Chondrocyte (in vitro differentiated cells): ENCODE data around the gene CYGB. TPM values are rescaled to one million over a fixed set of nuclear protein-coding genes. Genes with fewer than 3 reads are reported as not detected.
"Not testable (repeated sequence)": the region's sequence is repeated elsewhere in the genome, so short reads cannot be mapped to it uniquely, and the experiment has no call there.

ENCODE experiments used
- DNase-seq: peaks from one replicate; pipeline ENCODE4 v3.0.0; 2021; ENCODE audit warnings: mixed read lengths, low spot score
- H3K27ac Mint-ChIP-seq: one replicate; pipeline ENCODE4 v1.8.0; 2021; ENCODE audit warnings: mild to moderate bottlenecking, moderate library complexity, mixed read lengths; ENCODE audit not compliant: unreplicated experiment
- H3K27me3 Mint-ChIP-seq: 2 replicates; pipeline ENCODE4 v1.8.0; 2021; ENCODE audit warnings: low read depth, mixed read lengths
- H3K36me3 Mint-ChIP-seq: 2 replicates; pipeline ENCODE4 v1.8.0; 2021; ENCODE audit warnings: low read depth, mixed read lengths
- H3K4me1 Mint-ChIP-seq: 2 replicates; pipeline ENCODE4 v1.8.0; 2021; ENCODE audit warnings: low read depth, mild to moderate bottlenecking, mixed read lengths
- H3K4me3 Mint-ChIP-seq: one replicate; pipeline ENCODE4 v1.8.0; 2021; ENCODE audit warnings: mild to moderate bottlenecking, moderate library complexity, mixed read lengths; ENCODE audit not compliant: unreplicated experiment
- H3K9me3 Mint-ChIP-seq: 2 replicates; pipeline ENCODE4 v1.8.0; 2021; ENCODE audit warnings: low read depth, mixed read lengths
- total RNA-seq: library from RNA; stranded (reverse); gene quantifications from 3 replicates; pipeline ENCODE4 v1.2.1, GENCODE V29; 2021
- TF ChIP-seq, protein P1 (sequence below): fragments of 200-600 bp; sonication (generic); IDR thresholded peaks from 2 replicates; pipeline ENCODE4 v1.5.0; 2021; ENCODE audit warnings: antibody characterized with exemption, mild to moderate bottlenecking, moderate library complexity

CYGB gene
- total RNA-seq, 1 donor from 2014 or later: 5.4 TPM

DNA sequence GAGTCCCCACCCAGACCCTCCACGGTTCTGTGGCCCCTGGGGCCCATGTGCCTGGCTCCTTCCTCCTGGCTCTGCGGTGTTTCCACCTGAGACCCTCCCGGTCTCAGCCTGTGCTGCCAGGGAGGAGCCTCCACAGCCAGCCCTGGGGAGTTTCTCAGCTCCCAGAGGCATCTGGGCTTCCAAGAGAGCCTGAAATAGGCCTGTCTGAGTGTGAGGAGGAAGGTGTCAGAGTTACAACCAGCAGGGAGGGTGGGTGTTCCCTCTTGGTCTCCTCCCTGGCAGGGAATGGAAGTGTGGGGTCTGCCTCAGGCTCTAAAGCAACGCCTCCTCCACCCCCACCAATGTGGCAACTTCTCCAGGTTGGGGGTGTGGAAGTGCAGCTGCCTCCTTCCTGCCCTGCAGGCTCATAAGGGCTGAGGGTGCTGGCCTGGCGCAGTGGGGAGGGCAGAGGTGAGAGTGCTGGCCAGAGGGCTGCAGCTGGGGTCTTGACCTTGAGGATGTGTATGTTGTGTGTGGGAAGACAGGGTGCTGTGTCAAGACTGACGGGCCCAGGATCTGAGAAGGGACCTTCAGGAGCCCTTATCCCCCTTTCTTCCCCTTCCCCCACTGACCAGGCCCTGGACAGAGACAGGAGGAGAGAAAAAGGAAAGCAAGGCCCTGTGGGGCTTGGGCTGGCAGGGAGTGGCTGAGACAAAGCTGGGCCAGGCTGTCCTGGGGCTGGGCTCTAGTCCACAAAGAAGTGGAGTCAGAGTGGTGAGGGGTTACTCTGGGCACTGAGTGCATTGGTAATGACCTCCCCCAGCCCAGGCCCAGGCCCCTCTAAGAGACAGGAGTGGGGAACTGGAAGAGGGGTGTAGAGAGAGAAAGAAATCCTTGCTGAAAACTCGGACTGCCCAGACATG is 2.4 kb downstream of the CYGB start:
- Mint-ChIP-seq H3K27ac (no peak overlapping the region), H3K9me3 (no peaks in the 10 kb centered on the region), H3K36me3 (no peaks in the 10 kb centered on the region), H3K4me1 (peaks cover 11% of the 10 kb centered on the region), H3K4me3 (no peak overlapping the region), H3K27me3 (no peaks in the 10 kb centered on the region)
- no peak for DNase-seq
- TF ChIP-seq, protein P1, sequence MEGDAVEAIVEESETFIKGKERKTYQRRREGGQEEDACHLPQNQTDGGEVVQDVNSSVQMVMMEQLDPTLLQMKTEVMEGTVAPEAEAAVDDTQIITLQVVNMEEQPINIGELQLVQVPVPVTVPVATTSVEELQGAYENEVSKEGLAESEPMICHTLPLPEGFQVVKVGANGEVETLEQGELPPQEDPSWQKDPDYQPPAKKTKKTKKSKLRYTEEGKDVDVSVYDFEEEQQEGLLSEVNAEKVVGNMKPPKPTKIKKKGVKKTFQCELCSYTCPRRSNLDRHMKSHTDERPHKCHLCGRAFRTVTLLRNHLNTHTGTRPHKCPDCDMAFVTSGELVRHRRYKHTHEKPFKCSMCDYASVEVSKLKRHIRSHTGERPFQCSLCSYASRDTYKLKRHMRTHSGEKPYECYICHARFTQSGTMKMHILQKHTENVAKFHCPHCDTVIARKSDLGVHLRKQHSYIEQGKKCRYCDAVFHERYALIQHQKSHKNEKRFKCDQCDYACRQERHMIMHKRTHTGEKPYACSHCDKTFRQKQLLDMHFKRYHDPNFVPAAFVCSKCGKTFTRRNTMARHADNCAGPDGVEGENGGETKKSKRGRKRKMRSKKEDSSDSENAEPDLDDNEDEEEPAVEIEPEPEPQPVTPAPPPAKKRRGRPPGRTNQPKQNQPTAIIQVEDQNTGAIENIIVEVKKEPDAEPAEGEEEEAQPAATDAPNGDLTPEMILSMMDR: no peak

DNA sequence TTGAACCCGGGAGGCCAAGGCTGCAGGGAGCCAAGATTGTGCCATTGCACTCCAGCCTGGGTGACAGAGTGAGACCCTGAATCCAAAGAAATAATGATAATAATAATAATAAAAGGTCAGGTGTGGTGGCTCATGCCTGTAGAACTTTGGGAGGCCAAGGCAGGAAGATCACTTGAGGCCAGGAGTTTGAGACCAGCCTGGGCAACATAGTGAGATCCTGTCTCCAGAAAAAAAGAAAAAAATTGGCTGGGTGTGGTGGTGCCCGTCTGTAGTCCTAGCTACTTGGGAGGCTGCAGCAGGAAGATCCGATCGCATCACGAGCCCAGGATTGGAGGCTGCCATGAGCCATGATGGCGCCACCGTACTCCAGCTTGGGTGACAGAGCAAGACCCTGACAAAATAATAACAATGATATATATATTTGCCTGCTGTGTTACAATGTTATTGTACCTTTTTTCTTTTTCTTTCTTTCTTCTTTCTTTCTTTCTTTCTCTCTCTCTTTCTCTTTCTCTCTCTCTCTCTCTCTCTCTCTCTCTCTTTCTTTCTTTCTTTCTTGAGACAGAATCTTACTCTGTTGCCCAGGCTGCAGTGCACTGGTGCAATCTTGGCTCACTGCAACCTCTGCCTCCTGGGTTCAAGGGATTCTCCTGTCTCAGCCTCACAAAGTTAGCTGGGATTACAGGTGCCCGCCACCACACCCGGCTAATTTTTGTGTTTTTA is 3.7 kb downstream of the CYGB start:
- H3K4me1 Mint-ChIP-seq: peaks cover 23% of the 10 kb centered on the region

DNA sequence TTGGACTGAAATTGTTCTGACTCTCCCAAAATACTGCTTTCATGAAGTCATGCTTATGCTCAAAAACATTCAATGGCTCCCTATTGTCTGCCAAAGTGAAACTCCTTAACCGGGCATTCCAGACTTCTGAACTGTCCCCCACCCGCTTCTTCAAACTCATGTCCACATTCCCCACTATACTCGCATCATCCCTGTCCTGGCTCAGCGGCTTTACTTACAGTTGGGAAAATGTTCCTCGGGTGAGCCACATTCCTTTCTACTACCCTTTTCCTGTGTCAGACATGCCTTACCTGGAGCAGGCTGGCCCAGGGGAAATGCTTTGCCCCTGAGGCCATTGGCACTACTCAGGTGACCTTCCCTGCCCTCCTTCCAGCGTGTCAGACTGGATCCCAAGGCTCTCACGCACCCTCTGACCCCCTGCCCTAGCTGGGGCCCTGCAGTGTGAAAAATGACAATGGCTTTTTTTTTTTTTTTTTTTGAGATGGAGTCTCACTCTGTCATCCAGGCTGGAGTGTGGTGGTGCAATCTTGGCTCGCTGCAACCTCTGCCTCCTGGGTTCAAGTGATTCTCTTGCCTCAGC is 5.3 kb downstream of the CYGB start:
- Mint-ChIP-seq H3K27me3 (no peaks in the 10 kb centered on the region), H3K4me1 (peaks cover 37% of the 10 kb centered on the region), H3K27ac (no peak overlapping the region), H3K36me3 (no peaks in the 10 kb centered on the region), H3K9me3 (no peaks in the 10 kb centered on the region), H3K4me3 (no peak overlapping the region)
- no peak for DNase-seq
- TF ChIP-seq, protein P1: no peak

More for the DNA sequence above, 3.7 kb downstream of the CYGB start:
- H3K27ac Mint-ChIP-seq, H3K9me3 Mint-ChIP-seq, H3K27me3 Mint-ChIP-seq, H3K4me3 Mint-ChIP-seq, H3K36me3 Mint-ChIP-seq: not testable (repeated sequence)
- DNase-seq: peak; percentile 22

DNA sequence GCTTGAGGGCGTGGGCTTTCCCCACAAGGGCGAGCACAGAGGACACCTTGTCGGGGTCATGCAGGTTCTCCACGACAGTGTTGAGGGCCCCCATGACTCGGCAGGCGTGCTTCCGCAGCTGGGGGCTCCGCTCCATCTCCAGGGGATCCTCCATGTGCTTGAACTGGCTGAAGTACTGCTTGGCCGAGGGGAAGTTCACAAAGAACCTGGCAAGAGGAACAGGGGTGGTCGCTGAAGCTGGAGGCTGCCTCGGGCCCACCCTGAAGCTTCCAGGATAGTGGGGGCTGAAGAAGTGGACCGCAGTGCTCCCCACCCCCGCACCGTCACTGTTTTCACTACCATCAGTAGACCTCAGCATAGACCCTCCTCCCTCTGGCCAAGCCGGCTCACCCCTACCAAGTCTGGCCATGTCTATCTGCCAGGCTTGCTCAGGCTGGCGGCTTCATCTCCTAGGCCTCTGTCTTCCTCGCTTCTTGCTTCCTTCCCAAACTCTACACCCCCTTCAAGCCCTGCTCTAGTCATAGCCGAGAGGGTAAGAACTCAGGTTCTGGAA is 5.9 kb downstream of the CYGB start:
- no peaks in the 10 kb centered on the region for H3K36me3 Mint-ChIP-seq
- DNase-seq: no peak
- no peaks in the 10 kb centered on the region for H3K27me3 Mint-ChIP-seq
- peaks cover 38% of the 10 kb centered on the region for H3K4me1 Mint-ChIP-seq
- H3K4me3 Mint-ChIP-seq: no peak overlapping the region
- H3K9me3 Mint-ChIP-seq: no peaks in the 10 kb centered on the region
- TF ChIP-seq, protein P1: no peak
- H3K27ac Mint-ChIP-seq: no peak overlapping the region

DNA sequence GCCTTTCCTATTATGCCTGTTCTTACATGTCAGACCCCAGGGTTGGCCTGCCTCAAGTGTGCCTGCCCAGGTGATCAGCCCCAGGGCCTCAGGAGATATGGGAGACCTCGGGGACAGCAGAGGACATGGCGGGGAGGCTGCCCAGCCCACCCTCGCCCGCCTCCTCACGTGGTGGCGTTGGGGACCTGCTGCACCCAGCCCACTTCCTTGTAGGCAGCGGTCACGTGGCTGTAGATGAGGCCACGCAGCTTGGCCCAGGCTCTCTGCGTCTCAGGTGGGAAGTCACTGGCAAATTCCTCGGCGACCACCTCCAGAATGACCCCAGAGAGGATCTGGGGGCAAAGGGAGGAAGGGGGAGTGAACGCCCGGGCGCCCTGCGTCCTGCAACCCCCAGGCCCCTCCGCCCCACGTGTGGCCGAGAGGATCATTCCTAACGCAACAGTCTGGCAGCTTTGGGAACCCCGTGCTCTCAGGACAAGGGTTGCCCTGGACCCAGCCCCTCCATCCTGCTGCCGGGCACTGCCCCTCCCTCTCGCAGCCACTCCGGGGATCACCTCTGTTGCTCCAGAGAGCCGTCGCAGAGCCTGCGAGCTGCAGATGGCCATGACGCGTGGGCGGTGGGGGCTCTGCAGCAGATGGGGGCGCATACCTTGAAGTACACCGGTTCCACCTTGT is 6.6 kb downstream of the CYGB start:
- no peaks in the 10 kb centered on the region for H3K36me3 Mint-ChIP-seq
- DNase-seq: peak; percentile 86
- peaks cover 38% of the 10 kb centered on the region for H3K4me1 Mint-ChIP-seq
- H3K4me3 Mint-ChIP-seq: no peak overlapping the region
- no peaks in the 10 kb centered on the region for H3K9me3 Mint-ChIP-seq
- H3K27ac Mint-ChIP-seq: peak overlapping the region; percentile 91
- TF ChIP-seq, protein P1: no peak
- no peaks in the 10 kb centered on the region for H3K27me3 Mint-ChIP-seq
